Breast epithelium (tissue), 3 donors: ENCODE measurements around the gene RNF2.

Experiments
- POLR2A ChIP-seq: fragments of 450-650 bp; IDR thresholded peaks from one replicate; pipeline ENCODE4 v1.6.1; 2016; ENCODE audit warnings: antibody characterized with exemption, mild to moderate bottlenecking, moderate library complexity
- POLR2AphosphoS5 ChIP-seq, 3 donors: sonication (generic); formaldehyde crosslinking; IDR thresholded peaks; one replicate each; pipeline ENCODE4 v1.6.1; 2017; ENCODE audit warnings: antibody characterized with exemption in 3 of 3
- TF ChIP-seq, protein P1 (sequence below), 3 donors: fragments of 450-650 bp; IDR thresholded peaks; one replicate each; pipeline ENCODE4 v1.5.1; 2016 to 2017; ENCODE audit warnings: antibody characterized with exemption in 3 of 3, mild to moderate bottlenecking in 3 of 3, moderate library complexity in 3 of 3

DNA sequence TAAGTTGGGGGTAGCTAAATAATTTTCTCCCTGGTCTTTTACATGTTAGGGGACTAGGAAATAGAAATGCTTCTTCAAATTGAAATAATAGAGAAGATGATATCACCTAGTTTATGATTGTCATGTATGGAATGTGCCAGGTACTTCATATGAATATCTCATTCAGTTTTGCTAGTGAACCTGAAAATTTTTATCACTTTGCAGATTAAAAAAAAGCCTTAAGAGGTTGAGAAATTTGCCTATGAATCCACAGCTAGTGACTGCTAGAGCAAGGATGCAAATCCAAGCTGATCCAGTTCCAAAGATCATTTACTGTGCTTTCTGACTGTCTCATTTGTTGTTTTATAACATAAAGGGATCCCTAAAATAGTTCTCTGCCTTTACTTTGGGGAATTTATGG lies 24.7 kb downstream of the RNF2 start:
- TF ChIP-seq, protein P1, sequence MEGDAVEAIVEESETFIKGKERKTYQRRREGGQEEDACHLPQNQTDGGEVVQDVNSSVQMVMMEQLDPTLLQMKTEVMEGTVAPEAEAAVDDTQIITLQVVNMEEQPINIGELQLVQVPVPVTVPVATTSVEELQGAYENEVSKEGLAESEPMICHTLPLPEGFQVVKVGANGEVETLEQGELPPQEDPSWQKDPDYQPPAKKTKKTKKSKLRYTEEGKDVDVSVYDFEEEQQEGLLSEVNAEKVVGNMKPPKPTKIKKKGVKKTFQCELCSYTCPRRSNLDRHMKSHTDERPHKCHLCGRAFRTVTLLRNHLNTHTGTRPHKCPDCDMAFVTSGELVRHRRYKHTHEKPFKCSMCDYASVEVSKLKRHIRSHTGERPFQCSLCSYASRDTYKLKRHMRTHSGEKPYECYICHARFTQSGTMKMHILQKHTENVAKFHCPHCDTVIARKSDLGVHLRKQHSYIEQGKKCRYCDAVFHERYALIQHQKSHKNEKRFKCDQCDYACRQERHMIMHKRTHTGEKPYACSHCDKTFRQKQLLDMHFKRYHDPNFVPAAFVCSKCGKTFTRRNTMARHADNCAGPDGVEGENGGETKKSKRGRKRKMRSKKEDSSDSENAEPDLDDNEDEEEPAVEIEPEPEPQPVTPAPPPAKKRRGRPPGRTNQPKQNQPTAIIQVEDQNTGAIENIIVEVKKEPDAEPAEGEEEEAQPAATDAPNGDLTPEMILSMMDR (IDR thresholded peaks at IDR 0.05), result no peak
- TF ChIP-seq POLR2AphosphoS5 (IDR thresholded peaks at IDR 0.05) (no peak), POLR2A (no peak)
